ENCODE results near the gene SLC25A14.

GRCh38 chrX:130295519-130296296 lies 44.0 kb upstream of the SLC25A14 start:
- no peak for TF ChIP-seq EZH2 (IDR thresholded peaks at IDR 0.05; ENCODE audit: borderline replicate concordance, insufficient read depth, low read length, poor library complexity, severe bottlenecking)
- TF ChIP-seq, protein P1, sequence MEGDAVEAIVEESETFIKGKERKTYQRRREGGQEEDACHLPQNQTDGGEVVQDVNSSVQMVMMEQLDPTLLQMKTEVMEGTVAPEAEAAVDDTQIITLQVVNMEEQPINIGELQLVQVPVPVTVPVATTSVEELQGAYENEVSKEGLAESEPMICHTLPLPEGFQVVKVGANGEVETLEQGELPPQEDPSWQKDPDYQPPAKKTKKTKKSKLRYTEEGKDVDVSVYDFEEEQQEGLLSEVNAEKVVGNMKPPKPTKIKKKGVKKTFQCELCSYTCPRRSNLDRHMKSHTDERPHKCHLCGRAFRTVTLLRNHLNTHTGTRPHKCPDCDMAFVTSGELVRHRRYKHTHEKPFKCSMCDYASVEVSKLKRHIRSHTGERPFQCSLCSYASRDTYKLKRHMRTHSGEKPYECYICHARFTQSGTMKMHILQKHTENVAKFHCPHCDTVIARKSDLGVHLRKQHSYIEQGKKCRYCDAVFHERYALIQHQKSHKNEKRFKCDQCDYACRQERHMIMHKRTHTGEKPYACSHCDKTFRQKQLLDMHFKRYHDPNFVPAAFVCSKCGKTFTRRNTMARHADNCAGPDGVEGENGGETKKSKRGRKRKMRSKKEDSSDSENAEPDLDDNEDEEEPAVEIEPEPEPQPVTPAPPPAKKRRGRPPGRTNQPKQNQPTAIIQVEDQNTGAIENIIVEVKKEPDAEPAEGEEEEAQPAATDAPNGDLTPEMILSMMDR (IDR thresholded peaks at IDR 0.05; ENCODE audit: poor library complexity, severe bottlenecking): no peak
- TF ChIP-seq TAF1 (IDR thresholded peaks at IDR 0.05; ENCODE audit: low read depth): no peak
- TF ChIP-seq POLR2AphosphoS5 (IDR thresholded peaks at IDR 0.05): no peak
- no peak for TF ChIP-seq RAD21 (conservative IDR thresholded peaks at IDR 0.05)
- TF ChIP-seq, protein P2, sequence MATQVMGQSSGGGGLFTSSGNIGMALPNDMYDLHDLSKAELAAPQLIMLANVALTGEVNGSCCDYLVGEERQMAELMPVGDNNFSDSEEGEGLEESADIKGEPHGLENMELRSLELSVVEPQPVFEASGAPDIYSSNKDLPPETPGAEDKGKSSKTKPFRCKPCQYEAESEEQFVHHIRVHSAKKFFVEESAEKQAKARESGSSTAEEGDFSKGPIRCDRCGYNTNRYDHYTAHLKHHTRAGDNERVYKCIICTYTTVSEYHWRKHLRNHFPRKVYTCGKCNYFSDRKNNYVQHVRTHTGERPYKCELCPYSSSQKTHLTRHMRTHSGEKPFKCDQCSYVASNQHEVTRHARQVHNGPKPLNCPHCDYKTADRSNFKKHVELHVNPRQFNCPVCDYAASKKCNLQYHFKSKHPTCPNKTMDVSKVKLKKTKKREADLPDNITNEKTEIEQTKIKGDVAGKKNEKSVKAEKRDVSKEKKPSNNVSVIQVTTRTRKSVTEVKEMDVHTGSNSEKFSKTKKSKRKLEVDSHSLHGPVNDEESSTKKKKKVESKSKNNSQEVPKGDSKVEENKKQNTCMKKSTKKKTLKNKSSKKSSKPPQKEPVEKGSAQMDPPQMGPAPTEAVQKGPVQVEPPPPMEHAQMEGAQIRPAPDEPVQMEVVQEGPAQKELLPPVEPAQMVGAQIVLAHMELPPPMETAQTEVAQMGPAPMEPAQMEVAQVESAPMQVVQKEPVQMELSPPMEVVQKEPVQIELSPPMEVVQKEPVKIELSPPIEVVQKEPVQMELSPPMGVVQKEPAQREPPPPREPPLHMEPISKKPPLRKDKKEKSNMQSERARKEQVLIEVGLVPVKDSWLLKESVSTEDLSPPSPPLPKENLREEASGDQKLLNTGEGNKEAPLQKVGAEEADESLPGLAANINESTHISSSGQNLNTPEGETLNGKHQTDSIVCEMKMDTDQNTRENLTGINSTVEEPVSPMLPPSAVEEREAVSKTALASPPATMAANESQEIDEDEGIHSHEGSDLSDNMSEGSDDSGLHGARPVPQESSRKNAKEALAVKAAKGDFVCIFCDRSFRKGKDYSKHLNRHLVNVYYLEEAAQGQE (IDR thresholded peaks at IDR 0.05; ENCODE audit: borderline replicate concordance): no peak

All from neural cell (in vitro differentiated cells).